K562 (cell line): Measurements from ENCODE around the gene FAM98C. TPM values are rescaled to one million over a fixed set of nuclear protein-coding genes. Genes with fewer than 3 reads are reported as not detected.
A peak's percentile ranks its signal among the peaks of the same experiment; 100 is the strongest.

Experiments
- ATAC-seq: fragments of 200-7000 bp; cut with Tn5 transposase; 3 replicates; pipeline ENCODE4 v1.9.1; 2020; ENCODE audit warnings: moderate library complexity
- BruUV-seq: library from RNA; stranded (reverse); fragments of 400-500 nt; replicated peaks from 2 replicates; lab custom pipeline; 2021; lab: Mats Ljungman, UMichigan
- CTCF ChIA-PET: fragments of 300-600 bp; formaldehyde crosslinking; extraction: SDS; loops from one replicate; lab custom pipeline; 2021; ENCODE audit warnings: low intra/inter-chr PET ratio; lab: Yijun Ruan, JAX
- POLR2A ChIA-PET: fragments of 300-600, 350-650 bp; sonication (Branson Sonifier 250); formaldehyde crosslinking; extraction: SDS; loops from one replicate; lab custom pipeline; 2021; ENCODE audit warnings: antibody characterized with exemption, inconsistent platforms; lab: Yijun Ruan, JAX
- DNase-seq, 4 experiments: peaks; one replicate each; pipeline versions ENCODE4 v3.0.0 to v3.0.0-alpha.2; 2011 to 2018; ENCODE audit warnings: low spot score in 3 of 4, mixed read lengths in 3 of 4; ENCODE audit errors: extremely low read depth in 1 of 4
- FAIRE-seq: peaks from 2 replicates; lab custom pipeline; 2011; peaks lifted over from hg19 to GRCh38; lab: Jason Lieb, UNC
- H2AFZ ChIP-seq: 2 replicates; pipeline ENCODE4 v1.6.0; 2011; ENCODE audit warnings: low read depth, low read length, control low read depth, inconsistent platforms
- H3K27ac ChIP-seq: fragments of 200-600 bp; 3 replicates; pipeline ENCODE4 v1.8.0; 2011; ENCODE audit warnings: low read depth, mild to moderate bottlenecking, control low read depth, inconsistent platforms, low read length, moderate library complexity, mixed read lengths; ENCODE audit errors: extremely low read depth
- H3K27me3 ChIP-seq, 2 experiments: fragments of 300-600 bp in 1 of 2; 2 replicates in 1 of 2; 3 replicates in 1 of 2; pipeline versions ENCODE4 v1.6.0 to v1.8.0; 2011; ENCODE audit warnings: inconsistent platforms in 2 of 2, low read length in 2 of 2, mild to moderate bottlenecking in 1 of 2, mixed read lengths in 1 of 2, moderate library complexity in 1 of 2; ENCODE audit not compliant: control insufficient read depth in 2 of 2, insufficient read depth in 2 of 2
- H3K36me3 ChIP-seq: fragments of 300-600 bp; 3 replicates; pipeline ENCODE4 v1.8.0; 2011; ENCODE audit warnings: mild to moderate bottlenecking, low read length, inconsistent platforms; ENCODE audit not compliant: control insufficient read depth, insufficient read depth
- H3K4me1 ChIP-seq, 2 experiments: fragments of 200-600 bp in 1 of 2; replicated peaks in 1 of 2; 2 replicates in 1 of 2; 3 replicates in 1 of 2; pipeline versions ENCODE4 v1.5.1 to v1.8.0; 2011; ENCODE audit warnings: inconsistent platforms in 2 of 2, low read length in 2 of 2, mild to moderate bottlenecking in 1 of 2, mixed read lengths in 1 of 2, moderate library complexity in 1 of 2; ENCODE audit not compliant: control insufficient read depth in 2 of 2, insufficient read depth in 2 of 2
- H3K4me2 ChIP-seq: 2 replicates; pipeline ENCODE4 v1.6.1; 2011; ENCODE audit warnings: low read length, control low read depth, inconsistent platforms, mixed read lengths; ENCODE audit not compliant: insufficient read depth
- H3K4me3 ChIP-seq: fragments of 200-600 bp; sonication (generic), shearing (Covaris generic); 2 replicates; pipeline ENCODE4 v1.5.1; 2016; ENCODE audit warnings: control low read depth, inconsistent platforms
- H3K79me2 ChIP-seq: fragments of 200-600 bp; 3 replicates; pipeline ENCODE4 v1.8.0; 2011; ENCODE audit warnings: low read length, inconsistent platforms; ENCODE audit not compliant: control insufficient read depth, insufficient read depth
- H3K9ac ChIP-seq, 2 experiments: 2 replicates each; pipeline versions ENCODE4 v1.6.0 to v1.6.1; 2011; ENCODE audit warnings: low read depth in 2 of 2, low read length in 2 of 2, control low read depth in 1 of 2, inconsistent platforms in 1 of 2, mild to moderate bottlenecking in 1 of 2, mixed read lengths in 1 of 2; ENCODE audit not compliant: insufficient read depth in 1 of 2
- H3K9me1 ChIP-seq: one replicate; pipeline ENCODE4 v1.6.0; 2011; ENCODE audit warnings: inconsistent platforms, mild to moderate bottlenecking, low read length, moderate library complexity; ENCODE audit not compliant: control insufficient read depth, insufficient read depth
- H3K9me3 ChIP-seq: replicated peaks from 2 replicates; pipeline ENCODE4 v1.5.1; 2011; ENCODE audit warnings: low read depth, low read length, inconsistent platforms; ENCODE audit not compliant: control insufficient read depth, insufficient read depth
- H4K20me1 ChIP-seq: replicated peaks from 2 replicates; pipeline ENCODE4 v1.6.1; 2011; ENCODE audit warnings: low read length, inconsistent platforms, mixed read lengths; ENCODE audit not compliant: control insufficient read depth, insufficient read depth
- ATF3 ChIP-seq, 2 experiments: fragments of 450-650 bp in 1 of 2; sonication (generic) in 1 of 2; formaldehyde crosslinking in 1 of 2; IDR thresholded peaks in 1 of 2; conservative IDR thresholded peaks in 1 of 2; 2 replicates each; pipeline versions ENCODE4 v1.6.1 to v1.8.1; 2016 to 2023; ENCODE audit warnings: mild to moderate bottlenecking in 2 of 2, moderate library complexity in 2 of 2, inconsistent platforms in 1 of 2, missing genetic modification reagents in 1 of 2
- BACH1 ChIP-seq: fragments of 200-800 bp; sonication (Bioruptor generic); IDR thresholded peaks from 2 replicates; pipeline ENCODE4 v1.6.1; 2016; ENCODE audit warnings: missing genetic modification characterization, missing compliant biosample characterization
- CSDE1 ChIP-seq, 2 experiments: fragments of 450-650 bp; IDR thresholded peaks; 2 replicates each; pipeline ENCODE4 v1.6.1; 2016; ENCODE audit warnings: mild to moderate bottlenecking in 1 of 2
- E2F6 ChIP-seq, 2 experiments: IDR thresholded peaks; 2 replicates each; pipeline ENCODE4 v1.6.1; 2011; ENCODE audit warnings: borderline replicate concordance in 1 of 2, control low read depth in 1 of 2, low read depth in 1 of 2, low read length in 1 of 2, mild to moderate bottlenecking in 1 of 2, mixed read lengths in 1 of 2, moderate library complexity in 1 of 2; ENCODE audit not compliant: insufficient read depth in 1 of 2, insufficient read length in 1 of 2, poor library complexity in 1 of 2, severe bottlenecking in 1 of 2; ENCODE audit errors: extremely low read depth in 1 of 2
- ERF ChIP-seq: fragments of 450-650 bp; formaldehyde crosslinking; IDR thresholded peaks from 2 replicates; pipeline ENCODE4 v1.4.0; 2020; ENCODE audit warnings: mild to moderate bottlenecking, mixed read lengths
- FOXA1 ChIP-seq: fragments of 450-650 bp; IDR thresholded peaks from 2 replicates; pipeline ENCODE4 v1.6.1; 2016; ENCODE audit warnings: mild to moderate bottlenecking, borderline replicate concordance
- REST ChIP-seq, 2 experiments: fragments of 450-650 bp; formaldehyde crosslinking in 1 of 2; IDR thresholded peaks; 2 replicates each; pipeline versions ENCODE4 v1.4.0 to v1.6.1; 2014 to 2020; ENCODE audit warnings: mild to moderate bottlenecking in 2 of 2, borderline replicate concordance in 1 of 2, low read depth in 1 of 2
- SMAD2 ChIP-seq: fragments of 150-350 bp; IDR thresholded peaks from 2 replicates; pipeline ENCODE4 v1.6.1; 2014; ENCODE audit warnings: low read depth, mild to moderate bottlenecking, low read length
- TCF15 ChIP-seq: fragments of 250-450 bp; sonication (Bioruptor Pico); IDR thresholded peaks from 2 replicates; pipeline ENCODE4 v1.8.0; 2022; ENCODE audit warnings: moderate library complexity, mild to moderate bottlenecking, inconsistent platforms
- ZNF217 ChIP-seq: sonication (generic); formaldehyde crosslinking; IDR thresholded peaks from 2 replicates; pipeline ENCODE4 v1.8.0; 2022; ENCODE audit warnings: mild to moderate bottlenecking, missing genetic modification reagents
- ZNF696 ChIP-seq: fragments of 250-450 bp; sonication (Bioruptor Pico); conservative IDR thresholded peaks from 2 replicates; pipeline ENCODE4 v1.4.0; 2020; ENCODE audit warnings: mild to moderate bottlenecking, moderate library complexity
- WGBS: fragments of 100-300 bp; shearing (Covaris generic); methylation state at CpG from one replicate; pipeline ENCODE4 v1.1.6; 2016; ENCODE audit warnings: low coverage, mixed read lengths; ENCODE audit not compliant: insufficient coverage; ENCODE audit errors: missing lambda C conversion rate; 5-methylcytosine and 5-hydroxymethylcytosine counted together
- in situ Hi-C: fragments of 300-500 bp; cut with MboI; formaldehyde crosslinking; loops from 4 replicates; pipeline ENCODE4 v1.15.0; 2018; ENCODE audit warnings: inconsistent platforms, mixed read lengths
- intact Hi-C: fragments of 100-400 bp; cut with micrococcal nuclease; formaldehyde crosslinking; loops from 2 replicates; pipeline ENCODE4 v1.14.2; 2022
- polyA plus RNA-seq, 8 experiments: library from polyadenylated mRNA; depleted of rRNA in 4 of 8; stranded (reverse) in 5 of 8; unstranded in 3 of 8; fragments of >200 nt; fragmentation: Nextera tagmentation in 2 of 8; fragmentation: Illumina TruSeq in 1 of 8; extraction: Ambion mirVana in 2 of 8; extraction: Trizol in 1 of 8; gene quantifications; 2 replicates each; pipeline versions ENCODE4 v1.2.1 to v1.2.3, GENCODE V29; 2011 to 2014; ENCODE audit warnings: inconsistent platforms in 1 of 8, missing spikeins in 1 of 8
- total RNA-seq, 7 experiments: library from RNA; depleted of rRNA in 6 of 7; stranded (reverse); fragments of >200 nt in 6 of 7; fragmentation: Illumina TruSeq in 2 of 7; extraction: Trizol in 2 of 7; gene quantifications; 2 replicates each; pipeline versions ENCODE4 v1.2.1 to v1.2.3, GENCODE V29; 2011 to 2021; ENCODE audit warnings: low replicate concordance in 1 of 7

Gene FAM98C
- total and polyA plus RNA-seq, 9 of the 15 experiments (the other 6 are each of a cell fraction or from before 2014, with no cell fraction given) = 1.7 to 43.8 (median 13.7) TPM

- Histone ChIP-seq H3K36me3 (no peaks in the 10 kb centered on the region), H3K9me1 (no peaks in the 10 kb centered on the region), H3K4me1 (peaks cover 9 to 10% of the 10 kb centered on the region in 2 experiments; a peak in 4 of 5 replicates), H3K79me2 (peaks cover 8% of the 10 kb centered on the region), H3K9ac (no peak overlapping the region), H3K4me2 (peak overlapping the region; percentile 38), H4K20me1 (0 out of 2 replicates have a peak, but pooled peaks cover 2% of the 10 kb centered on the region), H2AFZ (peak overlapping the region; percentile 80), H3K27ac (no peak overlapping the region), H3K9me3 (no peaks in the 10 kb centered on the region; the same call in 1 of the 2 replicates), H3K27me3 (no peaks in the 10 kb centered on the region), H3K4me3 (no peak overlapping the region)
- ATAC-seq (no peak), FAIRE-seq (peak; percentile 32), DNase-seq (peak in 2 of 4 experiments; percentile 37 to 59)
- WGBS = 26% methylated on average over 12 of the region's 12 CpGs
- no TSS peak for BruUV-seq
- in situ Hi-C loops = no loop called here
- intact Hi-C loops = no loop called here
- ChIA-PET POLR2A (interaction anchor here (0.6 kb wide), 1 partner anchor 39 kb away, joined by 3 read pairs; no protein-coding TSS in a partner anchor), CTCF (no interaction called here)
- TF ChIP-seq E2F6 (IDR thresholded peaks at IDR 0.05; ENCODE audit: borderline replicate concordance in 1 of 2, extremely low read depth in 1 of 2, insufficient read depth in 1 of 2, insufficient read length in 1 of 2, low read depth in 1 of 2, low read length in 1 of 2, poor library complexity in 1 of 2, severe bottlenecking in 1 of 2) = peak in 1 of 2 experiments; percentile 28
- no peak for TF ChIP-seq FOXA1
- no peak for TF ChIP-seq BACH1 (tag)
- no peak for TF ChIP-seq ZNF696 (CRISPR knock-in tag)
- no peak for TF ChIP-seq ATF3 (IDR thresholded peaks at IDR 0.05)
- no peak for TF ChIP-seq ATF3 (CRISPR knock-in tag; conservative IDR thresholded peaks at IDR 0.05)
- no peak for TF ChIP-seq CSDE1 (IDR thresholded peaks at IDR 0.05)
- TF ChIP-seq TCF15 (CRISPR knock-in tag) = no peak
- TF ChIP-seq REST (IDR thresholded peaks at IDR 0.05; ENCODE audit: borderline replicate concordance) = no peak
- no peak for TF ChIP-seq REST (CRISPR knock-in tag; IDR thresholded peaks at IDR 0.05; ENCODE audit: low read depth)
- TF ChIP-seq SMAD2 = no peak
- TF ChIP-seq ERF (CRISPR knock-in tag) = no peak
- no peak for TF ChIP-seq ZNF217 (CRISPR knock-in tag)
Measured at GRCh38 chr19:38370299-38370698, 32.6 kb upstream of the FAM98C start.
